Fibroblast of villous mesenchyme (primary cell): ENCODE measurements around the gene ELAC1. TPM values are rescaled to one million over a fixed set of nuclear protein-coding genes. Genes with fewer than 3 reads are reported as not detected.
"Not testable (repeated sequence)": the region's sequence is repeated elsewhere in the genome, so short reads cannot be mapped to it uniquely, and the experiment has no call there.

Source experiments
- DNase-seq: peaks from one replicate; pipeline ENCODE4 v3.0.0-alpha.2; 2010; ENCODE audit warnings: low read depth
- H3K4me3 ChIP-seq: 2 replicates; pipeline ENCODE4 v1.5.1; 2011; ENCODE audit warnings: low read depth, mild to moderate bottlenecking, low read length
- total RNA-seq: library from RNA; depleted of rRNA; stranded (reverse); fragments of >200 nt; gene quantifications from 2 replicates; pipeline ENCODE4 v1.2.3, GENCODE V29; 2012
- TF ChIP-seq, protein P1 (sequence below): IDR thresholded peaks from 2 replicates; pipeline ENCODE4 v1.5.1; 2012; ENCODE audit warnings: low read depth, mild to moderate bottlenecking, low read length; ENCODE audit not compliant: insufficient read depth

The ELAC1 gene
- total RNA-seq, 1 donor, result 8.6 TPM

DNA sequence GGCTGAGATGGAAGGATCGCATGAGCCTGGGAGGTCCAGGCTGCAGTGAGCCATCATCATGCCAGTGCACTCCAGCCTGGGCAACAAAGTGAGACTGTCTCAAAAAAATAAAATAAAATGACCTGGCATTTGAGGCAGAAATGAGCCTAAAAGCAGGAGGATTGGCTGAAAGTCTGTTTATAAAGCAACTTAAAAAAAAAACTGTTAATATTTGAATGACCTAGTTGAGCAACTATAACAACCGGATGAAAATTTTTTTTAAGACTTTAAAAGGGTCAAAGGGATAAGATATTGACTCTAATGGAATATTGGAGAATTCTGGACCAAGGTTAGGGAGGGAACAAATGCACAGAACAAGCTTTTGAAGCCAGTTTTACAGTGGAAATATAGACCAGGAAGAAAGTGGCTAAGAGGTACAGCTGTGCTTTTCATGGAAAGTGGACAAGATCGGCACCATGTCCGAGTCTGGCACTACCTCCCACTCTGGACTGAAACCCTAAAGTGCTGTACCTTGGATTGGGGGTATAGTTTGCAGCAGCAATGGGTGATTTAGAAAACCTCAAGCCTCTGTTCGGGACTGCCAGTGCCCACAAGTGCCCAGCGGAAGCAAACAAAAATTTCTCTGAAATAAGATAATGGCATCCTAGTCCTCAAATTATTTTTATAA lies 33.2 kb upstream of the ELAC1 start:
- DNase-seq, result no peak
- TF ChIP-seq, protein P1, sequence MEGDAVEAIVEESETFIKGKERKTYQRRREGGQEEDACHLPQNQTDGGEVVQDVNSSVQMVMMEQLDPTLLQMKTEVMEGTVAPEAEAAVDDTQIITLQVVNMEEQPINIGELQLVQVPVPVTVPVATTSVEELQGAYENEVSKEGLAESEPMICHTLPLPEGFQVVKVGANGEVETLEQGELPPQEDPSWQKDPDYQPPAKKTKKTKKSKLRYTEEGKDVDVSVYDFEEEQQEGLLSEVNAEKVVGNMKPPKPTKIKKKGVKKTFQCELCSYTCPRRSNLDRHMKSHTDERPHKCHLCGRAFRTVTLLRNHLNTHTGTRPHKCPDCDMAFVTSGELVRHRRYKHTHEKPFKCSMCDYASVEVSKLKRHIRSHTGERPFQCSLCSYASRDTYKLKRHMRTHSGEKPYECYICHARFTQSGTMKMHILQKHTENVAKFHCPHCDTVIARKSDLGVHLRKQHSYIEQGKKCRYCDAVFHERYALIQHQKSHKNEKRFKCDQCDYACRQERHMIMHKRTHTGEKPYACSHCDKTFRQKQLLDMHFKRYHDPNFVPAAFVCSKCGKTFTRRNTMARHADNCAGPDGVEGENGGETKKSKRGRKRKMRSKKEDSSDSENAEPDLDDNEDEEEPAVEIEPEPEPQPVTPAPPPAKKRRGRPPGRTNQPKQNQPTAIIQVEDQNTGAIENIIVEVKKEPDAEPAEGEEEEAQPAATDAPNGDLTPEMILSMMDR, result no peak
- H3K4me3 ChIP-seq, result no peak overlapping the region

DNA sequence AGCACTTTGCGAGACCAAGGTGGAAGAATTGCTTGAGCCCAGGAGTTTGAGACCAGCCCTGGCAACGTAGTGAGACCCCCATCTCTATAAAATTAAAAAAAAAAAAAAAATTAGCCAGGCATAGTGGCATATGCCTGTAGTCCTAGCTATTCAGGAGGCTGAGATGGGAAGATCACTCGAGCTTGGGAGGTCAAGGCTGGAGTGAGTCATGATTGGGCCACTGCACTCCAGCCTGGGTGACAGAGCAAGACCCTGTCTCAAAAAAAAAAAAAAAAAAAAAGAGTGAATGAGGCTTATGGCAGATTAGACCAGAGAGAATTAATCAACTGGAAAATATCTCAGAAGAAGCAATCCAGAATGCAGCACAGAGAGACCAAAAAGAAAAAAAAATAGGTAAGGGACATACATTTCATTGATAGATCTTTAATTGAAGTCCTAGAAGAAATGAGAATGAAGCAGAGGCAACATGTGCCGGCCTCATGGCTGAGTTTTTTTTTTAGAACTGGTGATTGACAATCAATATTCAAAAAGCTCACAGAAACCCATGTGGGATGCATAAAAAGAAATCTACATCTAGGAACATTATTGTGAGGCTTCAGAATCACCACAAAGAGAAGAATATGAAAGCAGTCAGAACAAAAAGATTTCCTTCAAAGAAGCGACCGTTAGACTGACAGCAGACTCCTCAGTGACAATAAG lies 32.2 kb upstream of the ELAC1 start:
- DNase-seq, result no peak
- H3K4me3 ChIP-seq, result no peak overlapping the region
- TF ChIP-seq, protein P1, result no peak

DNA sequence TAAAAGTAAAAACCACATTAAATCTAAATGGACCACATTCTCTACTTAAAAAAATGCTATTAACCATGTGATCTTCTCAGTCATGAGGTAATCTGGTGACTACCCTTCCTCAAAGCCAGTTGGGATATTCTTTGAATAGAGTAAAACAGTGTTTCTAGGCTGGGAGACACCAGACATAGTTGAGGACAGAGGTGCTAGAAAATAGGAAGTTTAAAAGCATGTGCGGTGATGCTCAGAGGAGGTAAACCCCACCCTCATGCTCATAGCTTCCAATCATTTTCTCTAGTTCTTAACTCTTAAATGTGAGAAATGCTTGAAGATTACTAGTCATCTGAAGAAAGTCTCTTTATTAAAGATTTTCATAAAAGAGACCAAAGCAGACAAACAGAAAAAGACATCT lies 30.7 kb upstream of the ELAC1 start:
- TF ChIP-seq, protein P1, result no peak
- no peak overlapping the region for H3K4me3 ChIP-seq
- DNase-seq, result no peak

DNA sequence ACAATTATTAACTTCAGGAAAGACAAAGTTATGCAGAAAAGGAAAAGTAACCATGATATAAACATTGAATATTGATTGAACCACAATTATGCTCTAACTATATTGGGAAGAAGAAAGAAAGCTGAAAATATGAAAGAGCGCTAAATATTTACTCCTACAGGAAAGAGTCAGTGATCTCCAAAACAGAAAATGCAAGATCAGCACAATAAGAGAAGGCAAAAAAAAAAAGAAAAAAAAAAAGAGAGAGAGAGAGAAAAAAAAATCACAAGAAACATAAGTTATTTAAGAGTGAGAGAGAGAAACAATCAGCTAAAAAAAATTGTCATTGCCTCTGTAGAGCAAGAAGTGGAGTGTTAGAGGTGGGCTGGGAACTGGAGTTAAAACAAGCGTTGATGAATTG lies 28.9 kb upstream of the ELAC1 start:
- TF ChIP-seq, protein P1, result no peak
- H3K4me3 ChIP-seq, result no peak overlapping the region
- no peak for DNase-seq

DNA sequence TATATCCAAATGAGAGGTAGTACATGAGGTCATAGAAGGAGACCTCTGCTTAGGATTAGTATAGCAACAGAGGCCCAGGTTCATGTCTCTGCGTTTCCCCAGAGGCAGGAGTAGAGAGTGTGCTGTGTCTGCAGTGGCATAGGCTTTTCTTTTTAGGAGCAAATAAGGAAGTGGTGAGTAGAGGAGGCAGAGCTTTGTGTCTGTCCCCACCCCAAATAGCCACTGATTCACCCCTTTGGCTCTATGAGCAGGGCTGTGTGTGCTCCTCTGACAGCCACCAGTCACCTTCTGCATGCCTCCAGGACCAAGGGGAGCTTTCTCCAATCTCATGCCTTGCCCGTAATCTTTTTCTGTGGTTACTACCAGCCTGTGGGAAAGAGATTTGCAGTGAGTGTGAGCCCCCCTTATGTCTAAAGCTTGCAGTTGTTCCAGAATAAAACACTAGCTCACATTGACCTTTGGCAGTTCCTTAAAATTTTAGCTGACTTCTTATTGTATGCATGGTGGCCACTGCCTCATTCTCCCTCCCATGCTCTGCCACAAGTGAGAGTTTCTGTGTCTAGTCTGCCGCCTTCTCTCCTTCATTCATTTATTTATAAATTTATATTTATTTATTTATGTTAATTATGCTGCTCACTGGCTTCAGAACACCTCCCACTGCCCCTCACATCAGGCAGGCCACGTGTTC lies 23.5 kb upstream of the ELAC1 start:
- TF ChIP-seq, protein P1, result no peak
- H3K4me3 ChIP-seq, result no peak overlapping the region
- DNase-seq, result no peak

DNA sequence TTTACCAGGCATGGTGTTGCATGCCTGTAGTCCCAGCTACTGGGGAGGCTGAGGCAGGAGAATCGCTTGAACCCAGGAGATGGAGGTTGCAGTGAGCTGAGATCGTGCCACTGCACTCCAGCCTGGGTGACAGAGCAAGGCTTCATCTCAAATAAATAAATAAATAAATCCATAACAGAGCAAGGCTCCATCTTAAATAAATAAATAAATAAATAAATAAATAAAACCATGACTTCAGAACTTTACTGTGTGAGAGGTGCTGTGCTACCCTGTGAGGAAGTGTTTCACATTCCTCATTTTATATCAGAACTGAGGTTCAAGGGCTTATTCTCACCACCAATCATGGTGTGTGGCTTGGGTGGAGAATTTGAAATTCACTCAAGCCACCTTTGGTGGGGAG lies 21.9 kb upstream of the ELAC1 start:
- not testable (repeated sequence) for DNase-seq

DNA sequence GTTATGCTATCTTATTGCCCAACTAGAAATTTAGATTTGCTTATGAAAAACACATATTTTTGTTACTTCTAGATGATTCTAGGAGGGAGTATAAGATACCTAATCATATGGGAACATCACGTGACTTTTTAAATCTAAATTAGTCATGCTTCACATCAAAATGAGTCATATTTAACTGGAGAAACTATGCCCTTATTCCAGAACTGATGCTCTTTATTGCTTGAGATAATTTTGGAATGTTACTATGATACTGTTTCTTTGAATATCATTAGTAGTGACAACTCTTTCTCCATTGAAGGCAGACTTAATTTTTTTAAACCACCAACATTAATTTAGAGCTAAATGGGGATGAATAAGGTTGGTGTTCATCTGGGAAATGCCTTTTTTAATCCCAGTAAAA lies 19.9 kb upstream of the ELAC1 start:
- H3K4me3 ChIP-seq, result no peak overlapping the region
- DNase-seq, result no peak
- TF ChIP-seq, protein P1, result no peak

More for the DNA sequence above, 21.9 kb upstream of the ELAC1 start:
- not testable (repeated sequence) for H3K4me3 ChIP-seq
